Lower leg skin (tissue), 4 donors: Measurements from ENCODE around the gene SSPN. TPM values are rescaled to one million over a fixed set of nuclear protein-coding genes. Genes with fewer than 3 reads are reported as not detected.

ENCODE experiments used
- DNase-seq, 2 donors: peaks; one replicate each; pipeline ENCODE4 v3.0.0-alpha.2; 2019; ENCODE audit warnings: low spot score in 2 of 2
- H3K4me3 ChIP-seq: fragments of 200-600 bp; sonication (generic); 2 replicates; pipeline ENCODE4 v1.5.1; 2017; ENCODE audit warnings: mild to moderate bottlenecking, low read depth; ENCODE audit not compliant: poor library complexity, severe bottlenecking
- POLR2A ChIP-seq, 2 donors: fragments of 450-650 bp; IDR thresholded peaks; one replicate each; pipeline ENCODE4 v1.6.1; 2016 to 2017; ENCODE audit warnings: antibody characterized with exemption in 2 of 2, mild to moderate bottlenecking in 1 of 2, moderate library complexity in 1 of 2
- WGBS, 2 donors: methylation state at CpG; one replicate each; pipeline ENCODE4 v1.1.5; 2018; 5-methylcytosine and 5-hydroxymethylcytosine counted together
- intact Hi-C: fragments of 100-400 bp; cut with DNase I; formaldehyde crosslinking; loops from one replicate; pipeline ENCODE4 v1.15.0; 2023; ENCODE audit warnings: low total_unique reads
- total RNA-seq, 4 donors: library from RNA; depleted of rRNA; stranded (reverse); fragments of >200 nt; gene quantifications; one replicate each; pipeline ENCODE4 v1.1.0, GENCODE V29; 2016
- TF ChIP-seq, protein P1 (sequence below), 3 donors: fragments of 450-650 bp; IDR thresholded peaks; one replicate each; pipeline ENCODE4 v1.5.1; 2016; ENCODE audit warnings: antibody characterized with exemption in 3 of 3, mild to moderate bottlenecking in 3 of 3, moderate library complexity in 2 of 3

The SSPN gene
- 10 to 100 TPM in 1 of 4 donors, 1 to 10 TPM in 3; 4.5 to 14.1 (median 8.4) TPM for total RNA-seq

DNA sequence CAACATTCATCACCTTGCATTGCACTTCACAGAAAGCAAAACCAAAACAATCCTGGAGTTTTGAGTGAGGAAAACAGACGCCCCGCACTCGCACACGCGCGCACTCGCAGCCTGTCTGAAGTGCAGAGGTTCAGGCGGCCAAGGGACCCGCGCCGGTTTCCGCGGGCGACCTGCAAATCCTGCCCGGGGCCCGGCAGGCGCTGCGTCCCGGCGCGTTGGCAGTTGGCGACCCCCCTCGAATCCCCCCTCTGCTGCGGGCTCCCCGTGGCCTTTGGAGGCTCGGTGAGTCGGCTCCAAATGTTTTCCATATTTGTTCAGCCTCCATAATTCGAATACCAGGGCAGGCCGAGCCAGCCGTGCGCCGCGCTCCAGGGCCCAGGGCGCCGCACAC lies at the start of gene SSPN:
TSS of gene SSPN (plus strand) at position 324 of the 391 bp plus-strand sequence. CDS start 100 bp downstream, outside the sequence.
- peak in 1 of 2 donors; percentile 93 for DNase-seq
- intact Hi-C loops = no loop called here
- H3K4me3 ChIP-seq = peak within 1 kb of the TSS; percentile 28
- TF ChIP-seq, protein P1, sequence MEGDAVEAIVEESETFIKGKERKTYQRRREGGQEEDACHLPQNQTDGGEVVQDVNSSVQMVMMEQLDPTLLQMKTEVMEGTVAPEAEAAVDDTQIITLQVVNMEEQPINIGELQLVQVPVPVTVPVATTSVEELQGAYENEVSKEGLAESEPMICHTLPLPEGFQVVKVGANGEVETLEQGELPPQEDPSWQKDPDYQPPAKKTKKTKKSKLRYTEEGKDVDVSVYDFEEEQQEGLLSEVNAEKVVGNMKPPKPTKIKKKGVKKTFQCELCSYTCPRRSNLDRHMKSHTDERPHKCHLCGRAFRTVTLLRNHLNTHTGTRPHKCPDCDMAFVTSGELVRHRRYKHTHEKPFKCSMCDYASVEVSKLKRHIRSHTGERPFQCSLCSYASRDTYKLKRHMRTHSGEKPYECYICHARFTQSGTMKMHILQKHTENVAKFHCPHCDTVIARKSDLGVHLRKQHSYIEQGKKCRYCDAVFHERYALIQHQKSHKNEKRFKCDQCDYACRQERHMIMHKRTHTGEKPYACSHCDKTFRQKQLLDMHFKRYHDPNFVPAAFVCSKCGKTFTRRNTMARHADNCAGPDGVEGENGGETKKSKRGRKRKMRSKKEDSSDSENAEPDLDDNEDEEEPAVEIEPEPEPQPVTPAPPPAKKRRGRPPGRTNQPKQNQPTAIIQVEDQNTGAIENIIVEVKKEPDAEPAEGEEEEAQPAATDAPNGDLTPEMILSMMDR (IDR thresholded peaks at IDR 0.05) = no peak
- TF ChIP-seq POLR2A (IDR thresholded peaks at IDR 0.05) = no peak
- 0 to 2% methylated on average over 32 to 33 of the region's 35 CpGs for WGBS, 2 donors

- WGBS, 2 donors = 86 to 90% methylated on average over 7 of the region's 7 CpGs
- H3K4me3 ChIP-seq = no peak overlapping the region
Observed at GRCh38 chr12:26148291-26148690, 47.1 kb upstream of the SSPN start.

DNA sequence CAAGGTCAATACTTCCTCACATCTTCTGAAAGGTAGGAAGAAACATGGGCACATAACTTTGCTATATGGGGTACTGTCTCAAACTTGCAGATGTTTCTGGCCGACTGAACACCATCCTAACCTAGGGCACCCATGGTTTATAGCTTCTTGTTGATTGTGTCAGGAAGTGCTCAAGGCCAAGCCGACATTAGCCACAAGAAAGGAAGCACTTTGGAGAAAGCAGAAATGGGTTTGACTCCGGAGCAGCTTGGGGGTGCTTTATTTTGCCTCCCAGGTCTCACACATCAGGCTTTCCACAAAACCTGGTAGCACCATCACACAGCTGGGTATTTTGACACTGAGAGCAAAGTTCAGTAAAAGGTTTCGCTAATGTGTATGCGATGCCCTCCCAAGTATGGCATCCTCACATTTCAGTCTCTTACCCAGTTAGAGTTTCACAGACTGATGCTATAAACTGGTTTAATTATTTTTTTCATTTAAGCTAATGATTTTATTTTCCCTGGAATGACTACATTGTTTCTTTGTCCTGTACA lies 45.3 kb upstream of the SSPN start:
- no peak overlapping the region for H3K4me3 ChIP-seq
- TF ChIP-seq, protein P1 (IDR thresholded peaks at IDR 0.05) = no peak
- TF ChIP-seq POLR2A (IDR thresholded peaks at IDR 0.05) = no peak

More at GRCh38 chr12:26148291-26148690, 47.1 kb upstream of the SSPN start:
- no peak for TF ChIP-seq POLR2A (IDR thresholded peaks at IDR 0.05)
- TF ChIP-seq, protein P1 (IDR thresholded peaks at IDR 0.05) = no peak
- no peak for DNase-seq
- intact Hi-C loops = no loop called here

DNA sequence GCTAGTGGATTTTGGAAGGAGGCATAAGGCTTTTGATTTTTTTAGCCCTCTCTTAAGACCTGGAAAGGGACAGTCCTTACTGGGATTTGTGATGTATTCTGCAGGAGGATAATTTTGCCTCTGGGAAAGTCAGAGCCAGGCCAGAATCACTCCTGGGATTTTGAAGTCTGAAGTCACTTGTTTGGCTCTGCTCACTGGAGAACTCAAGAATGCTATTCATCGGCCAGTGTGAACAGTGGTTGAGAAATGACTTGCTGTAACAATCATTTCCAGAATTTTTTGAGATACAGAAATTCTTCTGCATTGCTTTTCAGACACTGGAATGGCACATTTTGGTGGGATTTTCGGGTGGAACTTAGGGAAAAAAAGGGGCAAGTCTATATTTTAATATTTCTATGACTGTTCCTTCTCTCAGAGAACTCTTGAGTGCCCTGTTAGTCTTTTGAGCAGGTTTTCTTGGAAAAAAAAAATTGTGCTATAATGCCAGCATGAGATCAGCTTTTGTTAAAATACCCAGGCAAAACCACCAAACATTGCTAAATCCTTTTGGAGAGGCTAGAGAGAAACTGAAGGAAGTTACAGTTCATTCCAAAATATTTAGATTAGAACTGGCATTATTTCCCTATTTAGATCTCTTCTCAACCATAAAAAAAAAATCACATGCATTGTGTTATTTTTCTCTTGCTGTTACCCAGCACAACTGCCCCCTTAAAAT lies 44.5 kb upstream of the SSPN start:
- TF ChIP-seq, protein P1 (IDR thresholded peaks at IDR 0.05) = no peak
- no peak for TF ChIP-seq POLR2A (IDR thresholded peaks at IDR 0.05)

More for the DNA sequence above, 45.3 kb upstream of the SSPN start:
- no peak for DNase-seq
- intact Hi-C loops = no loop called here
- 59 to 60% methylated on average over 5 of the region's 5 CpGs for WGBS, 2 donors

GRCh38 chr12:26152507-26153102 lies 42.8 kb upstream of the SSPN start:
- no peak for DNase-seq
- intact Hi-C loops = no loop called here
- WGBS, 2 donors = 89 to 93% methylated on average over 2 of the region's 2 CpGs
- TF ChIP-seq POLR2A (IDR thresholded peaks at IDR 0.05) = no peak
- TF ChIP-seq, protein P1 (IDR thresholded peaks at IDR 0.05) = no peak
- H3K4me3 ChIP-seq = no peak overlapping the region

More for the DNA sequence above, 44.5 kb upstream of the SSPN start:
- WGBS, 2 donors = 50 to 61% methylated on average over 2 of the region's 2 CpGs
- no peak overlapping the region for H3K4me3 ChIP-seq
- no peak for DNase-seq
- intact Hi-C loops = no loop called here
